HG02571 (cell line): ENCODE data around the gene CCR9.

ENCODE experiments used
- ATAC-seq: cut with Tn5 transposase; IDR thresholded peaks from one replicate; pipeline ENCODE4 v1.9.1; 2021; ENCODE audit warnings: mild to moderate bottlenecking, moderate library complexity; ENCODE audit not compliant: unreplicated experiment

Gene CCR9

GRCh38 chr3:45950686-45951600 lies 64.6 kb downstream of the CCR9 start:
- ATAC-seq = no peak

GRCh38 chr3:45951946-45952345 lies 65.6 kb downstream of the CCR9 start:
- no peak for ATAC-seq

- no peak for ATAC-seq
Measured at GRCh38 chr3:45952456-45952855, 66.1 kb downstream of the CCR9 start.
